ENCODE data around the gene ULBP3.
"Not testable (repeated sequence)": the region's sequence is repeated elsewhere in the genome, so short reads cannot be mapped to it uniquely, and the experiment has no call there.

DNA sequence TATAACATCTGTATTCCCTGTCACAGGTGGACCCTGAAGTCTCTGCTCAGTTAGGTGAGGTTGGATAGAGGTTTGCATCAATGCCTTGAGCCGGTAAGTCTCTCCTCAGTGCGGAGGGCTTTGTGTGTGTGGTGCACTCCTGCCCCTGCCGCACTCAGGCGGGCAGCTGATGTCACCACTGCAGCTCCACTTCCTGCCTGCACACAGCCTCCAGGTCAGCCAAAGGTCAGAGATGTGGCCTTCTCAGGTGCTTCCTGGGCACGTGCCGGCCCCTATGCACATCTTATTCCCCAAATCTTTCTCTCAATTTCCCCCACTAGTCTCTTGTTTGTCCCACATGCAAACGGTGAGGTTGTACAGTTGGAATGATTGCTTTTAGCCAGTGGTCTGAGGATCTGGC, 8.9 kb downstream of the ULBP3 start:
- TF ChIP-seq, protein P1, sequence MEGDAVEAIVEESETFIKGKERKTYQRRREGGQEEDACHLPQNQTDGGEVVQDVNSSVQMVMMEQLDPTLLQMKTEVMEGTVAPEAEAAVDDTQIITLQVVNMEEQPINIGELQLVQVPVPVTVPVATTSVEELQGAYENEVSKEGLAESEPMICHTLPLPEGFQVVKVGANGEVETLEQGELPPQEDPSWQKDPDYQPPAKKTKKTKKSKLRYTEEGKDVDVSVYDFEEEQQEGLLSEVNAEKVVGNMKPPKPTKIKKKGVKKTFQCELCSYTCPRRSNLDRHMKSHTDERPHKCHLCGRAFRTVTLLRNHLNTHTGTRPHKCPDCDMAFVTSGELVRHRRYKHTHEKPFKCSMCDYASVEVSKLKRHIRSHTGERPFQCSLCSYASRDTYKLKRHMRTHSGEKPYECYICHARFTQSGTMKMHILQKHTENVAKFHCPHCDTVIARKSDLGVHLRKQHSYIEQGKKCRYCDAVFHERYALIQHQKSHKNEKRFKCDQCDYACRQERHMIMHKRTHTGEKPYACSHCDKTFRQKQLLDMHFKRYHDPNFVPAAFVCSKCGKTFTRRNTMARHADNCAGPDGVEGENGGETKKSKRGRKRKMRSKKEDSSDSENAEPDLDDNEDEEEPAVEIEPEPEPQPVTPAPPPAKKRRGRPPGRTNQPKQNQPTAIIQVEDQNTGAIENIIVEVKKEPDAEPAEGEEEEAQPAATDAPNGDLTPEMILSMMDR (IDR thresholded peaks at IDR 0.05; ENCODE audit: low read length), result not testable (repeated sequence)
- not testable (repeated sequence) for TF ChIP-seq EZH2 (IDR thresholded peaks at IDR 0.05; ENCODE audit: borderline replicate concordance, low read length)
